GM18498 (cell line): Measurements from ENCODE around the gene ZNF423.

ENCODE experiments used
- ATAC-seq: cut with Tn5 transposase; IDR thresholded peaks from one replicate; pipeline ENCODE4 v1.9.1; 2021; ENCODE audit warnings: mild to moderate bottlenecking, moderate library complexity; ENCODE audit not compliant: unreplicated experiment

Gene ZNF423

DNA sequence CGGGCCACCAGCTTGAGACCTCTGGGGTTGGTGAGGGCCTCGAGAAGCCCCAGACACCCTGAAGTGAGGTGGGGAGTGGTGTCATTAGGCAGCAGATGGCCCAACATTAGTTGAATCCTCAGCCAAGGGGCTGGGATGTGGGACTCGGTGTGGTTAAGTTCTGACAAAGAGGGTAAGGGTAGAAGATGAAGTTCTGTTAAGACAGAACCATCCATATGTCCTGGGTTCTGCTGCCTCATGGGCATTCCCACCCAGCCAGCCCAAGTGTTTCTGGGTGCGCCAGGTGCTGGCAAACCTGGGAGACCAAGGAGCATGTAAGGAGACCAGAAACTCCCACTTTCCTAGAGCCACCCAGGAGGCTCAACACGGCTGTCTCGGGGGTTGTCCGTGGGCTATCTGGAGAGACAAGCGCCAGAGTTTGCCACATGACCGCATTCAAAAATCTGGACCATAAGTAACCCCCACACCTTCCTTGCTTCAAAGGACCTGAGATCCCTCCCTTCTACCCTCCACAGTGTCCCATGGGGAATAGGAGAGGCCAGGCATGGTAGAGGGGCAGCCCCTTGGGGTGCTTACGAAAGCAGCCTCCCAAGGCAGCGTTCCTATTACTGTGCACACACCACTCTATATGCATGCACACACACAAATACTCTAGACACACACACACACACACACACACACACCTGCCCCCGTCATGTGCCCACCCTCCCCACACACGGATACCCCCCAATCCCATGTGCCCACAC lies 353.6 kb downstream of the ZNF423 start:
- ATAC-seq = no peak

DNA sequence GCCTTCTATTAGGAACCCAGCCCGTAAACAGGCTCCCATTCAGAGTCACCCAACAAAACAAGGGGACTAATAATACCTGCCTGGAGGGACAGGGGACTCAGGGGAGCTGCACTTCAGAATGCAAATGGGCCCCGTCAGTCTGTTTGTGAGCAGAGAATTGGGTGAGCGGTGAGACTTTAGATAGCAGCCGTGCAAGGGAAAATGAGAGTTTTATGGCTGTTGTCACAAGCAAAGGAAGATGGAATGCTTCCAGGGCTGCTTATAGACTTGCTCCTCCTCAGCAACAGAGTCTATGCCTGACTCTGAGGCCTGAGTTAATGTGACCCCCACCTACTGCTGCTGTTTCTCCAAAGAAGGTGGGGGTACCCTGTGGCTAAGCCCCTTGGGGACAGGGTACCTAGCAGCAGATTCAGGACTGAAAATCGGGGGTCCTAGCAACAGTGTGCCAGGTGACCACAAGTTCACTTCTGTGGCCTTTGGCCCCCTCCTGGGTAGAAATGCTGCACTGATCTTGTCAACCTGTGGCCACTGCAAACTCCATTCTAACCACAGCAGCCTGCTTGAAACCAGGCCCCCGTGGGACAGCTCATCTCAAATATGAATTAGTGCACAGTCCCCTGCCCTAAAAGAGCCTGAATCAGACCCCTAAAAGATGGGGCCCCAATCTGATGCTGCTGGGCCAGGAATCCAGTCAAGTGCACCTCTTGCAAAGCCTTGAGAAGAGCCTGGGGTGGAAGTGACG lies 355.9 kb downstream of the ZNF423 start:
- ATAC-seq = no peak

DNA sequence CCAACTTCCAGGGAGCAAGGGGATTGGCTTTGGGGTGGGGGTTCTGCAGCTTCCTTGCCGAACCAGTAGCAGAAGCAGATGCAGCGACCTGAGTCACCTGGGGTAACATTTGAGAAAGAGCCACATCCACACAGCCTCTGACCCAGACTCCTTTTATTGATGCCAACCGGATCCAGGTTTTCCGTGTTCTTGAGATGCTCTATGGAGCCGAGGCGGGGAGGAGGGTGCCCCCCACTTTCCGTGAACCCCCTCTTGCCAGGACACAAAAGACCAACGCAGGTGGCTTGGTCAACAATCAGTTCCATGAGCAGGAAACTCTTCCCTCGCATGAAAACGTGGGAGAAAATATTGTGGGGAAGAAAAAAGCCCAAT lies 356.5 kb downstream of the ZNF423 start:
- no peak for ATAC-seq

DNA sequence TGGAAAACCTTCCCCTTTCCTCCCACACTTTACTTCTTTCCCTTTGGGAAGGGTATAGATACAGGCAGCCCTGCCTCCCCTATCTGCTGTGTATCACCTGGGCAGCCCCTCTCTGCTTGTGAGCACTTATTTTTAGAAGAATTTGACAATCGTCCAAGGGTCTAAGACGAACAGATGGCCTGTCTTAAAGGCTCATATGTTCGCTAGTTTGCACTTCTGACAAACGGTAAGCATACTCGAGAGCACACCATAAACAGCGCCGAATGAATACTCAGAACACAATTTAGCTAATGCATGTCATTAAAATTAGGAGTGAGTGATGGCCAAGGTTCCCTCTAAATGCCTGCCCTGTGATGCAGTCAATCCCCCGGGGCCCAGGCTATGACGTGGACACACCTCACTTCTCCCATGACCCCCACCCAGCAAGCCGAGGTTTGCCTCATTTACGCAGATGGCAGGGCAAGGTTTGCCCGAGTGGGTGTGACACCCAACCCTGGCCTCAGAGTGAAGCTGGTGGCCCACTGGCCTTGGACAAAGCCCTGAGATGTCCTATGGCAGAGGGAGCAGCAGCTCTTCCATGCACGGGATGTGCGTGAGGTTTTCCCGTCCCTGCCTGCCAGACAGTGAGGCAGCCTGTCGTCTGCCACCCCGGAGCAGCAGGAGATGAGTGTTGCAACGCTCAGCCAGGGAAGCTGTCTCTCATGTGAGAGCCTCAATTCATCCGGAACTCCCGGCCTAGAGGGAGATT lies 357.1 kb downstream of the ZNF423 start:
- no peak for ATAC-seq

DNA sequence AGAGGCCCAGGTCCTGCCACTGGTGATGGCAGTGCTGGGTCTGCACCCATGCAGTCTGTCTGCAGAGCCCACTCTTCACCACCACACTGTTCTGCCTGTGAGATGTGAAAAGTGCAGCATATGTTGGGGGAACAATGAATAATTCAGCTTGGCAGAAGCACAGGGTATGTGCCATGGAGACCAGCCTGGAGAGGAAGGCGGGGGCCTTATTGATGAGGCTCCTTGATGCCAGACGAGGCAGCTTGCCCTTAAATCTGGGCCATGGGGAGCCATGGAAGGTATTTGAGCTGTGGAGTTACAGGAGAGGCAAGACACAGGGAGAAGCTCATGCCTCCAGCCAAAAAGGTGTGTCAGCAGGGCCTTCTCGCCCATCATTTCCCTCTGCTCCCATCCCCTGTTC lies 357.6 kb downstream of the ZNF423 start:
- ATAC-seq = no peak

DNA sequence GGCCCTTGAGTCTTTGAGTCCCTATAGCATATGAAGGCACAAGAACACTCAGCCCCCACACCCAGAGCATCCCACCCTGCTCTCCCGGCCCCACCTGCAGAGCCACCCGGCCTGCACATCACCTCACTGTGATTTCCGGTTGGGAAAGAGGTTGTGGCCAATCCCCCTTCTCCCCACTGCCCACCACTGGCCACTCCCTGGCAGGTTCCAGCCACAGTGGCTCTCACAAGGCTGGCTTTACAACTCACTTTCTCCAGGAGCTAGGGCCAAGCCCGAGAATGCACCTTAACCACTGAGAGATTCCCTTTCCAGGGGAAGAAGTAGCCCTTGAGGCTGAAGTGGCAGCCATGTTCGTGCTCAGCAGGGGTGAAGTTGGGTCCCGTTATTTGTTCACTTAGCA lies 358.4 kb downstream of the ZNF423 start:
- no peak for ATAC-seq

DNA sequence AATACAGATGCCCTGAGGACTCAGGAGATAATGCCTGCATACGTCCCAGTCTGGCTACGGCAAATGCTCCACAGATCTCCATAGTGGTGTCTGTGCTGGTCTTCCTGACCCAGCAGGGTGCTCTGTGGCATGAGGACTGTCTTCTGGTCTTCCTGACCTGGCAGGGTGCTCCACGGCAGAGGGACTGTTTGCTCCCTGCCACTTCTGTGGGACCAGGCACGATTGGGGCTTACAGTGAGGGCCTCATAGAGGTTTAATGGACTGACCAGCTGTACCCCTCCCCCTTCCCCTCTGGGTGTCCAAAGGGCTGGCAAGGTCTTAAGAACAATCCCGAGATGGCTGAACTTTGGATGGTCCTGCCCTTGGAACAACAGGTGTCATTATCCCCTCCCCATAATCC lies 359.3 kb downstream of the ZNF423 start:
- ATAC-seq = no peak

DNA sequence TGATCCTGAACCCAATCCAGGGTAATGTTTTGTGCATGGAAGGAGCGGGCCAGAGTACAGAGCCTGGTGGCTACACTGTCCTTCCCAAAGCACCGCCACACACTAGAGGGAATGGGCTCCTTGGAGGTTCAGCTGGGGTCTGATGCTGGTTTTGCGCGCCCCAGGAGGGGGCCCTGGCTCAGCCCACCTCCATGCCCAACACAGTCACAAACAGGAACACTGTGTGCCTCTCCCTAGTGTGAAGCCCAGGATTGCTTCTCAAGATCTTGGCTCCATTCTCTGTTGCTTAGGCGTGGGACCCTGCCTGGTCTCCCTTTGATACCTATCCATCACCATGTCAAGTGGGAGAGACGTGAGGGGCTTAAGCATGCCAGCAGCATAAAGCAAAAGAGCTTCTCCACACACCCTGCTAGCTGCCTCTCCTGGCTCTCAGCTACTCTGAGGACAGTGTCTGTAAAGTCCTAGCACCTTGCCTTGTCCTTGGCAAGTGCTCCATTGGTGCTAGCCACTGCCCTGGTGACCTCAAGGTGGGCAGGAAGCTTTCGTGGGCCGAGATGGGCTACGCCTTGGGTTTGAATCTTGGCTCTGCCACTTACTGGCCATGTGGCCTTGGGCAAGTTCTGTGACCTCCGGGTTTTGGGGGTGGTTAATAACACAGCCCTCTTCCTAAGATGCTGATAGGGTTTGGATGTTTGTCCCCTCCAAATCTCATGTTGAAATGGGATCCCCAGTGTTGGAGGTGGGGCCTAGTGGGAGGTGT lies 360.1 kb downstream of the ZNF423 start:
- no peak for ATAC-seq

DNA sequence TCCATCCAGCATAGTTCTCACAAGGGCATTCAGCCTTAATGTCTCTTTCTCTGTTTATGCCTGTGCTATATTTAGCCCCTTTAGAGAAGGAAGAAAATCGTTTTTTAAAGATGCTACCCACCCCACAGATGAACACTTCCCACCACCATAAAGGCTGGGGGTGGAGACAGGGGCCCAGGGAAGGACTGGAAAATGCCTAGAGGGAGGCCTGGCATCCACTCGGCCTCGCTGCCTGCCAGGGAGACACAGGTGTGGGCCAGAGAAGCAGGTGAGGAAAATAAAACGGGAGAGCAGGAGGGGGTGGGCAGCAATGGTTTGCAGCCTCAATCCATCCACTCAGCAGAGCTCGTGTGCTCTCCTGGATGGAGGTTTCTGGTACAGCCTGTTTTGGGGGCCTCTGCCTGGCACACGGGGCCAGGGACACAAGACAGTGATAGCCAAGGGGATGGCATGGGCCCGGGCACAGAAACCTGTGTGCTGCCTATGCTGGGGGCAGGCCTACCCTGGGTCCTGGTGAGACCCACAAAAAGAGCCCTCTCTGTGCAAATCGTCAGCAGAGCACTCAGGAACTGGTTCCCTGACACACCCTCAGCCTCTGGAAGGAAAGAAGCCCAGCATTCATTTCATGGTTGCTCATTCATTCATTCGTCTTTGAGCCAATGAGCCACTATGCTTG lies 360.9 kb downstream of the ZNF423 start:
- no peak for ATAC-seq

DNA sequence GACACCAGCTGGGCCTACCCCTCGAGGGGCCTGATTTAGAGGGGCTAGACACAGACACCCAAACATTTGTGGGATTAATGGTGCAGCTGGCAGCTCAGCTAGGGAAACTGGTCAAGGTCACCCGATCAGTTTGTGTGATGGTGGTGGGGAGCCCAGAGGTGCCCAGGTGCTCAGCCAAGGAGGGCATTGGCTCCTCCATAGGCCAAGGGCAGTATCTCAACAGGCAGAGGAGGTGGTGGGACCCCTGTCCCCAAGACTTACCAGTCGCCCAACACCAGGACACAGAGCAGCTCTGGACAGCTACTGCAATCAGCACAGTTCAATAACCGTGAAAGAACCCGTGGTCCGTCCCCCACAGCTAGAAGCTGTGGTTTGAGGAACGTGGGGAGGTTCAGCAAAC lies 361.4 kb downstream of the ZNF423 start:
- no peak for ATAC-seq

DNA sequence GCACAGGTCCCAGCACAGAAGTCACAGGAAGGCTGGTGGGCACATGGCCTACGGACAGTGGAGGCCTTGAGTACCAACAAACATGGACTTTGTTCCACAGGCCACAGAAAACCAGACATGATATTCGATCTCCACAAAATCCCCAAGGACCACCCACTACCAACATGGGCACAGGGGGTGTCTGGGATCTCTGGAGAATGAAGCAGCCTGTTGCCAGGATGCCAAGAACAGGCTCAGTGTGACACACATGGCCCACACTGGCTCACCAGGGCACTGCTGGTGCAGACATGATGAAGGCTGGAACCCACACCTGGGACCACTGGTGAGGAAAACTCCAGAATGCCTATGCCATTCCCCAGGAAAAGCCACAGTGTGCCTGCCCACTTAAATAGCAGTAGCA lies 362.1 kb downstream of the ZNF423 start:
- ATAC-seq = no peak

DNA sequence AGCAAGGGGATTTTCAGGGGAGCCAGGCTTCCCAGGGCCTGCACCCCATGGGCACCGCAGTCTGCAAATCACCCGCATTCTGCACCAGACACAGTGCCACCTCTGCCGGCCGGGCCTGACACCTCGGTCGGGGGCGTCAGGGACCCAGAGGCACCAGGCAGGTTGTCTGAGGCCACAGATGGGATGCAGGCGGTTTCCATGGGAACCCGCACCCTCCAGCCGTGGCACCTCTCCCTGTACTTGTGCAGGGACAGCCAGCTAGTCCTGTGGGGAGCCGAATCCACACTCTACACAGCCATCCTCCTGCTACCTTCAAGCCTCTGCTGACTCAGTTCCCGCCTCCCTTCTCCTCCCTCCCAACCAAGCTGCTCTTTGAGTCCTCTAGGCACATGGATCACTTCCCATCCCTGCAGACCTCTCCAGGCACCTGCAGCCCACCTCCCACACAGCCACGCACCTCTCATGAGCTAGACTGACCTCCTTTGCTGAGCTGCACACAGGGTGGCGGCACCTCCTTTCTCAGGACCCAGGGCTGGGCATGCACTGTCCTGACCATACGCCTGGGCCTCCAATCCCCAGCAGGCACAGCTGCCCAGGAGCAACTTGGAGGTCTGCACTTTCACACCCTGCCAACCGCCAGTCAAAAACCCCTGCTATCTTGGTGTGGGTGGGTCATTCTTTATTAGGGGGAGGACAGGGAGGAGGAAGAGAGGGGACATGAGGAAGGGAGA lies 362.9 kb downstream of the ZNF423 start:
- ATAC-seq = no peak

DNA sequence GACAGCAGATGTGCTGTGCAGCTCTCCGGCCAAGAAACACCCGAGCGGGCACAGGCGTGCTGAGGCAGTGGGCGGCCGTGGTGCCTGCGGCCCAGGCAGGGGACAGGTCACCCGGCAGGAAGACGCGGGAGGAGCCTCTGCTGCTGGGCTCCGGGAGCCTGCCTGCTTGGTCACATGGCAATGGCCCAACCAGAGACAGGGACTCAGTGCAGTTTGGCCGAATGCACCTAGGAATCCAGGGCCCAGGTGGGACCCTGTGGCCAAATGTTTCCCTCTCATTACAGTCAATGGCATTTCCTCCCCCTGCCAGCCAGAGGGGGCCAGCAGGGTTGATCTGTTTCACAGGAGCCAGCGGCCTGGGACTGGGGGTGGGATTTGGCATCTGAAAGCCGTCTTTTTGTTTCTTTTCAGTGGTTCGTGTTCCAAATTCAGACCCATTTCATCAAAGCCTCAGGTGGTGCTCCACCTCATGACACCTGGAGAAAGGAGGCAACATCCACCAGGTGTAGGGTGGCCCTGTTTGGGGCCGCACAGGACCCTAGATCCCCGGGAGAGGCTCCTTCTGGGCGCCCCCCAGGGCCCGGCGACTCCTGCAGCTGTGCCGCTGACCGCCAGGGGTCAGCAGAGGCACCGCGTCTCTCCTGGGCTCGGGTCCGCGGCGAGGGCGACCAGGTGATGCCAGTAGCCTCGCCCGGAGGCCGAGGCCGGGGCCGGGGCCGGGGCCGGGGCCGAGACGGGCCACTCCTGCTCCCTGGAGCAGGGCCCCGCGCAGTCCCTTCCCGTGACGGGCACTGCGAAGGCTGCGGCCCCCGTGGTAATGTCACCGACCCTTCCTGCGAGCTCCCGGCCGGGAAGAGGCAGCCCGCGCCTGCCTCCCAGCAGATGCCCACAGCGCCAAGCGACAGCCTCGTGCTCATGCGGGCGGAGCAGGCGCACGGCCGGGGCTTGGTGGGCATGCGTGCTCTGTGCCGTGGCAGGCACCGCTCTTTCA lies 363.8 kb downstream of the ZNF423 start:
- ATAC-seq = no peak

DNA sequence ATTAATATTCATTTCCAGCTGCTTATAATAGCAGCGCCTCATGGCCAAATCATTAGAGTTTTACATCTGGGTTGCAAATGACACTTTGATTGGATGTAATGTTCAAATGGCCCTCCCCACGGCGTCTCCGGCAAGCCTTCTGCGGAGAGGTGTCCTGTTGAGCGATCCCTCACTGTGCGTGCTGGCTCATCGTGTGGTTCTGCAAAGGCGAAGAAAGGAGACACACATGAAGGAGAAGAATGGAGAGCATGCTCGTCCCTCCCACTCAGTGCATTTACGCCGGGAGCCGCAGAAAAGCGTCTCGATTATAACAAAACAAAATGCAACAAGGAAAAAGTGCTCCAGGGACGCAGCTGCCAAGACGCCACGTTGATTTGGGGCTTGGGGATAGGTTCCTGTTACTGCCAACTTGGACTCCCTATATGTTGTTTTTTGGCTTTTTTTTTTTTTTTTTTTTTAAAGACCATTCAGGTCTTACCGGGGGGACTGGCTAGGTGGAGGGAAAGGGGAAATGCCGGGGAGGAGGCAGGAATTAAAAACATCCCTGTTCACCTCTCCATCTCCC lies 364.7 kb downstream of the ZNF423 start:
- no peak for ATAC-seq

DNA sequence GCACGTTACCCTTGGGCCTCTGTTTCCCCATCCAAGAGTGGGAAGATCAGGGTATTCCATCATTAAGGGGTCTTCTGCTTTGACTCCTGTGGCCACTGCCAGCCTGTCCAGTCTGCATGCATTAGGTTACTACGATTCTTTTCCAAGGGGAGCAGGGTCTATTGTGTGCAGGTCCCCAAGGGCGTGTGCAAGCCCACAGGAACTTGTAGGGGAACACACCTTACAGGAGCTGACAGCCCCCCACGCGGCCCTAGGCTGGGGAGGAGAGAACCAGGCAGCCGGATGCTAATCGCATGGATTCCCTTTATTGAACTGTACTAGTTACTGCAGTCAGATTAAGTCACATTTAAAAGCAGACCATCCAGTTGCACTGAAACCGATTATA lies 365.6 kb downstream of the ZNF423 start:
- ATAC-seq = no peak

DNA sequence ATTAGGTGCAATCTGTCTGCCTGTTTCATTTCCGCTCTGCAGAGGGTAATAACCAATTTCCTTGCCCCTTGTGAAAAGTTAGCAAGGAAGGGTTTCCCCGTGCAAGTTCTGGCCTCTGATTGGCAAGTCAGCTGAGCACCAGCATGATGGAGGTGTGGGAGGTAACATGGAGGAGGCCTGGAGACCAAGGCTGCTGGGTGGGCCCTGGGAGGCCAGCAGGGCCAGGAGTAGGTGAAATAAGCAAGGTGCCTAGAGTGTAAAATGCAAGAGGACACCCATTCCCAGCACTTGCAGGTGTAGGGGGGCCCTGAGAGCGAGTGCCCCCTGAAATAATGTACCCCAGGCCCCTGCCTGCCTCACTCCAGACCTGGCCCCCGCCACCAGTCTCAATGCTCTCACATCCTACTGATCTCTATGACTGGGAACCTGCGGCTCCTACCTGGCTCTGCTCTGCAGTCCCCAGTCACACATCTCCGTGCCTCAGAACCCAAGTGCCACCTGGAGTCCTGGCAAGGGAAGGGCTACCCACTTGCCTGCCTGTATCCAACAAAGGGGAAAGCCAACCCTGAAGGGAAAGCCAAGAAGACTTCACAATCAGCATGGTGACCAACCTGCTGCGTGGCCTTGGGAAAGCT lies 366.1 kb downstream of the ZNF423 start:
- no peak for ATAC-seq

DNA sequence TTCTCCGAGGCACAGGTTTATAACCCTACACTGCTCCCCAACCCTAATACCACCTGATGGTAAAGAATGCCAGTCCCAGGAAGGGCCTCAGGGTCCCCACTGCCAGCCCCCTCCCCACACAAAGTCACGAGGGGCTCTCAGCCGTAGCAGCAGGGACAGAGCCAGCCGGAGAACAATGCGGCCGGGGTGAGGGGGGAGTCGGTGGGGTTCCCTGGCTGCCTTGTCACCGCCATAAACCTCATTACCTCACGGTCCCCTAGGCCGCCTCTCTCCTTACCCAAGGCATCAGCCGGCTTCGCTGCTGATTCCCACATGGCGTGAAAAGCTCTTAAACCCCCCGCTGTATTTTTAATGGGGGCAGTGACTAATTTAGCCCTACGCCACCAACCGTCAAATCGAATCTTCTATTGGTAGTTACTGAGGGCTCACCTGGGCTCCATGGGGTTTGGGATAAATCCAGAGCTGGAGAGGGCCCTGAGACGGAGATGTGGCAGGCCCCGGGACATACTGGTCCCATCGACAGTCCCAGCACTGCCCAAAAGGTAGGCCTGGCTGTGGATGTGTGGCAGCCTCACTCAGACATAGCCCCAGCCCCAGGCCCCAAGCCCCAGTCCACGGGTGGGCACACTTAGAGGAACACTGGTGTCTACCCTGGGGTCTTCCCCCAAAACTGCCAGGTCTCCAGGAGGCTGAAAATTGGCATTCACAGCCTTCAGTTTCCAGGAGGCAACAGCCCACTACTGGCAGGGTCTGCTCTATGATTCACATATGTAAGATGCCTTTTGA lies 367.0 kb downstream of the ZNF423 start:
- no peak for ATAC-seq
